Naive B cell (primary cell): ENCODE results near the gene TSGA10. TPM values are rescaled to one million over a fixed set of nuclear protein-coding genes. Genes with fewer than 3 reads are reported as not detected.
A peak's percentile ranks its signal among the peaks of the same experiment; 100 is the strongest.
"Not testable (repeated sequence)": the region's sequence is repeated elsewhere in the genome, so short reads cannot be mapped to it uniquely, and the experiment has no call there.

Source experiments
- ATAC-seq, 2 donors: fragments of 150-1000 bp; cut with Tn5 transposase; 2 replicates each; pipeline ENCODE4 v1.10.0; 2021; ENCODE audit warnings: low read depth in 2 of 2, mild to moderate bottlenecking in 2 of 2, moderate library complexity in 2 of 2
- DNase-seq: peaks from one replicate; pipeline ENCODE4 v3.0.0; 2022
- H3K27ac Mint-ChIP-seq, 6 donors: one replicate each; pipeline ENCODE4 v1.8.0; 2020 to 2022; ENCODE audit warnings: mild to moderate bottlenecking in 6 of 6, mixed read lengths in 6 of 6, moderate library complexity in 5 of 6, inconsistent platforms in 2 of 6
- H3K27me3 Mint-ChIP-seq, 3 donors: one replicate each; pipeline ENCODE4 v1.8.0; 2021 to 2022; ENCODE audit warnings: mixed read lengths in 3 of 3, mild to moderate bottlenecking in 1 of 3
- H3K36me3 Mint-ChIP-seq, 2 donors: one replicate each; pipeline ENCODE4 v1.8.0; 2020 to 2022; ENCODE audit warnings: mixed read lengths in 2 of 2, inconsistent platforms in 1 of 2, mild to moderate bottlenecking in 1 of 2
- H3K4me1 Mint-ChIP-seq, 3 donors: one replicate each; pipeline ENCODE4 v1.8.0; 2020 to 2022; ENCODE audit warnings: mixed read lengths in 3 of 3, inconsistent platforms in 1 of 3, mild to moderate bottlenecking in 1 of 3, moderate library complexity in 1 of 3
- H3K4me3 Mint-ChIP-seq, 8 donors: one replicate each; pipeline ENCODE4 v1.8.0; 2020 to 2022; ENCODE audit warnings: mild to moderate bottlenecking in 8 of 8, mixed read lengths in 8 of 8, moderate library complexity in 8 of 8, inconsistent platforms in 2 of 8
- H3K9me3 Mint-ChIP-seq, 7 donors: one replicate each; pipeline ENCODE4 v1.8.0; 2020 to 2022; ENCODE audit warnings: mixed read lengths in 7 of 7, mild to moderate bottlenecking in 5 of 7, inconsistent platforms in 2 of 7, moderate library complexity in 1 of 7
- polyA plus RNA-seq, 6 donors: library from polyadenylated mRNA; unstranded; fragments of 300-500 nt; fragmentation: Illumina TruSeq; gene quantifications; one replicate each; pipeline ENCODE4 v1.2.3, GENCODE V29; 2021; ENCODE audit warnings: low read depth in 6 of 6

The TSGA10 gene
- polyA plus RNA-seq, 6 donors from 2014 or later, result 17.2 to 42.2 (median 21.9) TPM

DNA sequence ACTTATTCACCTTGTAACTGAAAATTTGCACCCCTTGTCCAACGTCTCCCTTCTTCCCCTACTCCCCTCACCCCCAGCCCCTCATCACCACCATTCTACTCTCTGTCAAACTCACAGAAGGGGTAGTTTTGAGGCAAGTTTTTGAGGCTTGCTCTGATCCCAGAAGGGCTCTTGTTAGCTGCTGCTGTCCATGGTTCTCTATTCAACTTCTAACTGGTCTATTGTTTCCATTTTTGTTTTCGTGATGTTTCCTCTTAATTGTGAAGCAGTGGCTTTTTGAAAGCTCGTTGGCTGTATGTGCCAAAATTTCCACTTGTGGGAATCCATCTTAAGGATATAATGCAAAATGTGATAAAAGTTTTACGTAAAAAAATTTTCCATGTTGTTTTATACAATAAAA lies 126.2 kb downstream of the TSGA10 start:
- no peak for ATAC-seq
- DNase-seq, result no peak
- peaks cover 2 to 20% (median 9%) of the 10 kb centered on the region in 7 donors for H3K9me3 Mint-ChIP-seq
- H3K4me1 Mint-ChIP-seq, result no peaks in the 10 kb centered on the region
- H3K36me3 Mint-ChIP-seq, result peaks cover 4 to 22% of the 10 kb centered on the region in 2 donors
- no peaks in the 10 kb centered on the region for H3K27me3 Mint-ChIP-seq
- H3K27ac Mint-ChIP-seq, result no peak overlapping the region
- no peak overlapping the region for H3K4me3 Mint-ChIP-seq

GRCh38 chr2:99027856-99028255 lies 126.9 kb downstream of the TSGA10 start:
- Mint-ChIP-seq H3K9me3 (peaks cover 2 to 20% (median 9%) of the 10 kb centered on the region in 7 donors), H3K27ac (no peak overlapping the region), H3K27me3 (no peaks in the 10 kb centered on the region), H3K4me1 (no peaks in the 10 kb centered on the region), H3K4me3 (no peak overlapping the region), H3K36me3 (peaks cover 4 to 22% of the 10 kb centered on the region in 2 donors)
- no peak for DNase-seq
- no peak for ATAC-seq

DNA sequence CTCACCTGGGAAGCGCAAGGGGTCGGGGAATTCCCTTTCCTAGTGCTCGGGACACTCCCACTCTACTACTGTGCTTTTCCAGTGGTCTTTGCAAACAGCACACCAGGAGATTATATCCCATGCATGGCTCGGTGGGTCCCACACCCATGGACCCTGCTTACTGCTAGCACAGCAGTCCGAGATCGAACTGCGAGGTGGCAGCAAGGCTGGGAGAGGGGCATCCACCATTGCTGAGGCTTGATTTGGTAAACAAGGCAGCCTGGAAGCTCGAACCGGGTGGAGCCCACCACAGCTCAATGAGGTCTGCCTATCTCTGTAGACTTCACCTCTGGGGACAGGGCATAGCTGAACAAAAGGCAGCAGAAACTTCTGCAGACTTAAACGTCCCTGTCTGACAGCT lies 154.0 kb downstream of the TSGA10 start:
- no peak for ATAC-seq
- Mint-ChIP-seq H3K4me1 (no peaks in the 10 kb centered on the region), H3K27me3 (peaks cover 0 to 28% (median 6%) of the 10 kb centered on the region in 3 donors), H3K36me3 (peaks cover 14 to 33% of the 10 kb centered on the region in 2 donors), H3K27ac (no peak overlapping the region), H3K9me3 (peaks cover 9 to 31% (median 29%) of the 10 kb centered on the region in 7 donors), H3K4me3 (no peak overlapping the region)
- no peak for DNase-seq

DNA sequence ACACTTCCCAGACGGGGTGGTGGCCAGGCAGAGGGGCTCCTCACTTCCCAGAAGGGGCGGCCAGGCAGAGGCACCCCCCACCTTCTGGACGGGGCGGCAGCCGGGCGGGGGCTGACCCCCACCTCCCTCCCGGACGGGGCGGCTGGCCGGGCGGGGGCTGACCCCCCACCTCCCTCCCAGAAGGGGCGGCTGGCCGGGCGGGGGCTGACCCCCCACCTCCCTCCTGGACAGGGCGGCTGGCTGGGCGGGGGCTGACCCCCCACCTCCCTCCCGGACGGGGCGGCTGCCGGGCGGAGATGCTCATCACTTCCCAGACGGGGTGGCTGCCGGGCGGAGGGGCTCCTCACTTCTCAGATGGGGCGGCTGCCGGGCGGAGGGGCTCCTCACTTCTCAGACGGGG lies 166.0 kb downstream of the TSGA10 start:
- Mint-ChIP-seq H3K9me3 (peaks cover 0 to 10% (median 5%) of the 10 kb centered on the region in 7 donors), H3K27me3 (peaks cover 5 to 15% (median 7%) of the 10 kb centered on the region in 3 donors)
- ATAC-seq, DNase-seq, H3K27ac Mint-ChIP-seq, H3K4me1 Mint-ChIP-seq, H3K4me3 Mint-ChIP-seq, H3K36me3 Mint-ChIP-seq: not testable (repeated sequence)

DNA sequence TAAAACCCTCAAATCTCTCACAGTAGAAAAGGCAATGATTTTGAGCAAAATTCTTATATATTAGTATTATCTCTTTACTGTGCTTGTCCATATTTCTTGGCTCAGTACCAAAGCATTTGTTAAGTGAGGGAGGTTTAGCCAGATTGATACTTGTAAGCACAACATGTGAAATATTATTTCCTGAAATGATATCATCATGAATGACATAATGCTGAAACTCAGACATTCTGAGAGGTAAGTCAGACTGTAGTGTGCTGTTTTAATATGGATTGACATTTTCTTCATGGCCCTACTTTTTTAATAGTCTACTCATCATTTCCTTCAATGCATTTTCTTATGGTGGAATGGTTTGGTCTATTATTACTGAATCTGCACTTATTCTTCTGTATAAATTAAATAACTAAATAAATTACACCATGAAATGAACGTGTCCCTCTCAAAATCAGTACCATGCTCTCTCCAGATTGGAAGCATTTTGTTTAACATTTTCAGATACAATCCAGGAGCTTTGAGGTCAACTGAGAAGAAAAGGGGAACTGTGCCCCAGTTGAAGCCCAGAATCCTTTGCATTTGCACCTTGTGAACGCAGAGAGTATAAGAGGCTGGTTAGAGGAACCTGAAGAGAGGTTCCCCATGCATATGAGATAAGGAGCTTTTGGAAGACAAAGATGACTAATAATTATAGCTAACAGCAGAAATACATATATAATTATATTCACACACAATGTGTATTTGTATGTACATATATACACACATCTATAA lies 168.7 kb downstream of the TSGA10 start:
- Mint-ChIP-seq H3K36me3 (no peaks in the 10 kb centered on the region), H3K4me1 (no peaks in the 10 kb centered on the region), H3K27ac (no peak overlapping the region), H3K9me3 (peaks cover 0 to 10% (median 2%) of the 10 kb centered on the region in 7 donors), H3K4me3 (no peak overlapping the region), H3K27me3 (peaks cover 0 to 5% (median 0%) of the 10 kb centered on the region in 3 donors)
- DNase-seq (no peak), ATAC-seq (no peak)

DNA sequence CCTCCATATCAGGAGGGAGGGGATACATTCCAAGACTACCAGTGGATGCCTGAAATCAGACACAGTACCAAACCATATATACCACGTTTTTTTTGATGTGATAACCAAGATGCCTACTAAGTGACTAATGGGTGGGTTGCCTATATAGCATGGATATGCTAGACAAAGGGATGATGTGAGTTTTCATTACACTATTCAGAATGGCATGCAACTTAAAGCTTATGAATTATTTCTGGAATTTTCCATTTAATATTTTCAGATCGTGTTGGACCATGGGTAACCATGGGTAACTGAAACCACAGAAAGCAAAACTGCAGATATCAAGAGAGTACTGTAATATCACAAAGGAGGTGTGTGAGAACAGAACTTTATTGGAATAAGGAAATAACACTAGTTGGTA lies 179.1 kb downstream of the TSGA10 start:
- peaks cover 20 to 65% (median 38%) of the 10 kb centered on the region in 7 donors for H3K9me3 Mint-ChIP-seq
- H3K36me3 Mint-ChIP-seq, result peaks cover 19 to 50% of the 10 kb centered on the region in 2 donors
- peaks cover 17 to 39% (median 31%) of the 10 kb centered on the region in 3 donors for H3K27me3 Mint-ChIP-seq
- ATAC-seq (no peak), DNase-seq (no peak)
- no peak overlapping the region for H3K4me3 Mint-ChIP-seq
- H3K27ac Mint-ChIP-seq, result peak overlapping the region in 1 of 6 donors; percentile 6
- H3K4me1 Mint-ChIP-seq, result no peaks in the 10 kb centered on the region

DNA sequence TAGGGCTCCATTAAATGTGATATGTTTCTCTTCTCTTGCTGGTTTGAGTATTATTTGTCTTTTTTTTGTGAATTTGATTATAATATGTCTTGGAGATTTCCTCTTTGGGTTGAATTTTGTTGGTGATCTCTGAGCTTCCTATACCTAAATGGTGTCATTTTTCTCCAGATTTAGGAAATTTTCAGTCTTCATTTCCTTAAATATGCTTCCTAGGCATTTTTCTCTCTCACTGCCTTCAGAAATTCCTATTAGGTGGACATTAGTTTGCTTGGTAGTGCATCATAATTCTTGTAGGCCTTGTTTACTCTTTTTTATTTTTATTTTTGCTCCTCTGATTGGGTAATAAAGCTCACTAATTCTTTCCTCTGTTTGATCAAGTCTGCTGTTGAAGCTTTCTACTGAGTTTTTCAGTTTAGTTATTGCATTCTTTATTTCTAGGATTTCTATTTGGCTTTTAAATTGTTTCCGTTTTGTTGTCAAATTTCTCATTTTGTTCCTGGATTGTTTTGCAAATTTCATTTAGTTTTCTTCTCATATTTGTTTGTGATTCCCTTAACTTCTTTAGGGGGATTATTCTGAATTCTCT lies 182.1 kb downstream of the TSGA10 start:
- H3K27ac Mint-ChIP-seq, result no peak overlapping the region
- ATAC-seq, result no peak
- no peak for DNase-seq
- peaks cover 14 to 81% (median 51%) of the 10 kb centered on the region in 7 donors for H3K9me3 Mint-ChIP-seq
- no peaks in the 10 kb centered on the region for H3K4me1 Mint-ChIP-seq
- H3K36me3 Mint-ChIP-seq, result peaks cover 19 to 57% of the 10 kb centered on the region in 2 donors
- no peak overlapping the region for H3K4me3 Mint-ChIP-seq
- peaks cover 30 to 43% (median 34%) of the 10 kb centered on the region in 3 donors for H3K27me3 Mint-ChIP-seq

DNA sequence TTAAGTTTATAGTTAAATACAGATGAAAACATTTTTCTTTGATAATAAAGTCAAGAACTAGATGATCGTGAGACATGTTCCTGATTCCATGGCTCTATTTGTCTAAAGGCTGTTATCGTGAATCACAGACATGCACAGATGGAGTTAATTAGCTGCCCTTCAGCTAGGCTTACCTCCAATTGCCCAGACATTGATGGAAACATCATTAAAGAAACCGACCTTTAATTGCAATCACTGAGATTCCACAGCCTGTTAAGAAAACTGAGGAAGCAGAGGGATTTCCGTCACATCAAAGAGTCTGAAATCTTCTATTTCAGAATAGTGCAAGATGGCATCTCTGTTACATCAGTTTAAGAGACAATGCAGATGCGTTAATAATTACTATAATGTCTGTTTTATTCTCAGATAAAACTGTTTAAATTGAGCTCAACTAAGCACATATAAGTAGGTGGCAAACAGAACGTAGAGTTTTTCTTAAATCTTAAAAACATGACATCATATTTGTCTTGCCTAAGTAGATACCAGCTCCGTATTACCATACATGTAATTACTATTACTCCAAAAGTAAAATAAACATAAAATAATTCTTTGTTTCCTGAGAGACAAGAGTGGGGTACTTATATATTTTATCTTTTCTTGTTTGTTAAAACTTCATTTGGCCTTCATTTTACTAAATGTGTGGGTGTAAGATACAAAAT lies 194.8 kb downstream of the TSGA10 start:
- Mint-ChIP-seq H3K9me3 (peaks cover 17 to 31% (median 18%) of the 10 kb centered on the region in 7 donors), H3K27me3 (peaks cover 9 to 25% (median 11%) of the 10 kb centered on the region in 3 donors), H3K36me3 (peaks cover 0 to 7% of the 10 kb centered on the region in 2 donors), H3K27ac (no peak overlapping the region), H3K4me3 (no peak overlapping the region), H3K4me1 (no peaks in the 10 kb centered on the region)
- ATAC-seq (no peak), DNase-seq (no peak)

- no peaks in the 10 kb centered on the region for H3K9me3 Mint-ChIP-seq
- no peaks in the 10 kb centered on the region for H3K36me3 Mint-ChIP-seq
- ATAC-seq (no peak), DNase-seq (no peak)
- peaks cover 30 to 40% (median 40%) of the 10 kb centered on the region in 3 donors for H3K27me3 Mint-ChIP-seq
- H3K4me1 Mint-ChIP-seq, result no peaks in the 10 kb centered on the region
- no peak overlapping the region for H3K27ac Mint-ChIP-seq
- no peak overlapping the region for H3K4me3 Mint-ChIP-seq
Measured at GRCh38 chr2:98952966-98953365, 201.8 kb downstream of the TSGA10 start.

GRCh38 chr2:98948956-98949739 lies 205.6 kb downstream of the TSGA10 start:
- no peak for DNase-seq
- no peak overlapping the region for H3K27ac Mint-ChIP-seq
- no peaks in the 10 kb centered on the region for H3K9me3 Mint-ChIP-seq
- H3K4me3 Mint-ChIP-seq, result no peak overlapping the region
- no peak for ATAC-seq
- no peaks in the 10 kb centered on the region for H3K36me3 Mint-ChIP-seq
- no peaks in the 10 kb centered on the region for H3K4me1 Mint-ChIP-seq
- peaks cover 28 to 64% (median 52%) of the 10 kb centered on the region in 3 donors for H3K27me3 Mint-ChIP-seq

- no peaks in the 10 kb centered on the region for H3K36me3 Mint-ChIP-seq
- H3K27me3 Mint-ChIP-seq, result peaks cover 33 to 74% (median 55%) of the 10 kb centered on the region in 3 donors
- H3K4me3 Mint-ChIP-seq, result no peak overlapping the region
- no peak for ATAC-seq
- no peak for DNase-seq
- no peaks in the 10 kb centered on the region for H3K9me3 Mint-ChIP-seq
- H3K4me1 Mint-ChIP-seq, result no peaks in the 10 kb centered on the region
- no peak overlapping the region for H3K27ac Mint-ChIP-seq
Measured at GRCh38 chr2:98947554-98947953, 207.2 kb downstream of the TSGA10 start.
